ENCODE data around the gene ELL. TPM values are rescaled to one million over a fixed set of nuclear protein-coding genes. Genes with fewer than 3 reads are reported as not detected.

Gene ELL
- total RNA-seq, 1 donor from 2014 or later = 12.3 TPM

GRCh38 chr19:18431351-18432197 lies 90.3 kb downstream of the ELL start:
- DNase-seq = no peak

- no peak for DNase-seq
Observed at GRCh38 chr19:18430417-18431144, 91.3 kb downstream of the ELL start.

GRCh38 chr19:18429717-18430416 lies 92.0 kb downstream of the ELL start:
- no peak for DNase-seq

- DNase-seq = peak; percentile 83
Observed at GRCh38 chr19:18428787-18429674, 92.8 kb downstream of the ELL start.

- no peak for DNase-seq
Observed at GRCh38 chr19:18428173-18428786, 93.6 kb downstream of the ELL start.

GRCh38 chr19:18427743-18428113 lies 94.1 kb downstream of the ELL start:
- DNase-seq = no peak

GRCh38 chr19:18427080-18427742 lies 94.7 kb downstream of the ELL start:
- DNase-seq = no peak

GRCh38 chr19:18426416-18426767 lies 95.5 kb downstream of the ELL start:
- no peak for DNase-seq

- no peak for DNase-seq
Observed at GRCh38 chr19:18425515-18426415, 96.1 kb downstream of the ELL start.

- DNase-seq = no peak
Observed at GRCh38 chr19:18424890-18425514, 96.9 kb downstream of the ELL start.

- DNase-seq = no peak
Observed at GRCh38 chr19:18424122-18424889, 97.6 kb downstream of the ELL start.

GRCh38 chr19:18423258-18424020 lies 98.4 kb downstream of the ELL start:
- no peak for DNase-seq

- DNase-seq = no peak
Observed at GRCh38 chr19:18422530-18423191, 99.2 kb downstream of the ELL start.

GRCh38 chr19:18421371-18421959 lies 100.4 kb downstream of the ELL start:
- DNase-seq = no peak

GRCh38 chr19:18420930-18421329 lies 100.9 kb downstream of the ELL start:
- no peak for DNase-seq

GRCh38 chr19:18419699-18420460 lies 102.0 kb downstream of the ELL start:
- peak; percentile 54 for DNase-seq
